PC-9 (cell line): ENCODE measurements around the gene GFOD2. TPM values are rescaled to one million over a fixed set of nuclear protein-coding genes. Genes with fewer than 3 reads are reported as not detected.

Source experiments
- BruUV-seq: library from RNA; stranded (reverse); fragments of 400-500 nt; replicated peaks from 2 replicates; lab custom pipeline; 2021; lab: Mats Ljungman, UMichigan
- CTCF ChIA-PET: fragments of 300-600 bp; sonication (Branson Sonifier 250); formaldehyde crosslinking; loops from one replicate; lab custom pipeline; 2022; ENCODE audit warnings: antibody characterized with exemption; lab: Charles Lee
- POLR2A ChIA-PET: fragments of 300-600 bp; sonication (Branson Sonifier 250); formaldehyde crosslinking; loops from one replicate; lab custom pipeline; 2022; ENCODE audit warnings: antibody characterized with exemption; ENCODE audit not compliant: unreplicated experiment; lab: Charles Lee
- DNase-seq, 2 experiments: peaks; one replicate each; pipeline versions ENCODE4 v3.0.0 to v3.0.0-alpha.2; 2015 to 2022; ENCODE audit warnings: mixed read lengths in 1 of 2
- H2AFZ ChIP-seq: fragments of 200-600 bp; sonication (generic); 2 replicates; pipeline ENCODE4 v1.8.1; 2017; ENCODE audit warnings: antibody characterized with exemption
- H3F3A ChIP-seq: fragments of 200-600 bp; sonication (generic); 2 replicates; pipeline ENCODE4 v1.8.1; 2017; ENCODE audit warnings: antibody characterized with exemption, mild to moderate bottlenecking, low read depth; ENCODE audit not compliant: insufficient read depth
- H3K27ac ChIP-seq: fragments of 200-600 bp; sonication (generic); 2 replicates; pipeline ENCODE4 v1.6.1; 2016; ENCODE audit warnings: mixed run types
- H3K27me3 ChIP-seq: fragments of 200-600 bp; sonication (generic); 2 replicates; pipeline ENCODE4 v1.6.1; 2016; ENCODE audit warnings: low read depth, mixed run types; ENCODE audit not compliant: insufficient read depth
- H3K36me3 ChIP-seq: fragments of 200-600 bp; sonication (generic); 2 replicates; pipeline ENCODE4 v1.6.1; 2016; ENCODE audit warnings: low read depth, mixed run types
- H3K4me1 ChIP-seq: fragments of 200-600 bp; sonication (generic); replicated peaks from 2 replicates; pipeline ENCODE4 v1.6.1; 2016; ENCODE audit warnings: mixed run types; ENCODE audit not compliant: insufficient read depth
- H3K4me2 ChIP-seq: fragments of 200-600 bp; sonication (generic); 2 replicates; pipeline ENCODE4 v1.6.1; 2017; ENCODE audit warnings: mixed run types
- H3K4me3 ChIP-seq: fragments of 200-600 bp; sonication (generic); 2 replicates; pipeline ENCODE4 v1.6.1; 2016; ENCODE audit warnings: mixed run types
- H3K79me2 ChIP-seq: fragments of 200-600 bp; sonication (generic); 2 replicates; pipeline ENCODE4 v1.6.1; 2017; ENCODE audit warnings: low read depth, mixed run types
- H3K9me2 ChIP-seq: fragments of 200-600 bp; sonication (generic); 2 replicates; pipeline ENCODE4 v1.8.1; 2017; ENCODE audit warnings: mild to moderate bottlenecking; ENCODE audit not compliant: insufficient read depth
- H3K9me3 ChIP-seq: fragments of 200-600 bp; sonication (generic); 2 replicates; pipeline ENCODE4 v1.8.1; 2016; ENCODE audit warnings: low read depth; ENCODE audit not compliant: insufficient read depth
- H4K20me1 ChIP-seq: fragments of 200-600 bp; sonication (generic); 2 replicates; pipeline ENCODE4 v1.8.1; 2017; ENCODE audit not compliant: insufficient read depth
- CTCF ChIP-seq: fragments of 200-600 bp; sonication (generic); conservative IDR thresholded peaks from 2 replicates; pipeline ENCODE4 v1.6.1; 2017; ENCODE audit warnings: mixed run types, antibody characterized with exemption, mild to moderate bottlenecking, moderate library complexity
- EZH2 ChIP-seq: fragments of 200-600 bp; sonication (generic); IDR thresholded peaks from 2 replicates; pipeline ENCODE4 v1.8.0; 2017; ENCODE audit warnings: antibody characterized with exemption, low read depth
- intact Hi-C: fragments of 100-400 bp; cut with micrococcal nuclease; formaldehyde crosslinking; loops from one replicate; pipeline ENCODE4 v1.10.0; 2022; ENCODE audit not compliant: unreplicated experiment
- total RNA-seq: library from RNA; stranded (reverse); gene quantifications from 2 replicates; pipeline ENCODE4 v1.2.3, GENCODE V29; 2021

GFOD2 gene
- total RNA-seq, 1 experiment from 2014 or later: 17.6 TPM

- TF ChIP-seq CTCF: no peak
- TF ChIP-seq EZH2: no peak
- Histone ChIP-seq H4K20me1 (no peaks in the 10 kb centered on the region), H3K4me1 (no peaks in the 10 kb centered on the region), H3K79me2 (no peaks in the 10 kb centered on the region), H3K9me3 (no peaks in the 10 kb centered on the region), H3K27me3 (no peaks in the 10 kb centered on the region), H3K4me2 (no peak overlapping the region), H2AFZ (no peak overlapping the region), H3K4me3 (no peak overlapping the region), H3K9me2 (no peaks in the 10 kb centered on the region), H3F3A (no peaks in the 10 kb centered on the region), H3K36me3 (no peaks in the 10 kb centered on the region), H3K27ac (no peak overlapping the region)
- ChIA-PET POLR2A (no interaction called here), CTCF (no interaction called here)
- DNase-seq: no peak
- intact Hi-C loops: no loop called here
- no TSS peak for BruUV-seq
Observed at GRCh38 chr16:67733734-67734470, 14.8 kb upstream of the GFOD2 start.

- Histone ChIP-seq H3K4me2 (no peak overlapping the region), H3F3A (no peaks in the 10 kb centered on the region), H3K9me2 (no peaks in the 10 kb centered on the region), H3K4me3 (no peak overlapping the region), H3K36me3 (no peaks in the 10 kb centered on the region), H2AFZ (no peak overlapping the region), H3K79me2 (no peaks in the 10 kb centered on the region), H3K9me3 (no peaks in the 10 kb centered on the region), H4K20me1 (no peaks in the 10 kb centered on the region), H3K27ac (no peak overlapping the region), H3K4me1 (no peaks in the 10 kb centered on the region), H3K27me3 (no peaks in the 10 kb centered on the region)
- no peak for DNase-seq
- no peak for TF ChIP-seq CTCF
- no peak for TF ChIP-seq EZH2
- intact Hi-C loops: no loop called here
- no TSS peak for BruUV-seq
- ChIA-PET POLR2A (no interaction called here), CTCF (no interaction called here)
Observed at GRCh38 chr16:67731753-67732095, 12.6 kb upstream of the GFOD2 start.

GRCh38 chr16:67731071-67731752 lies 12.1 kb upstream of the GFOD2 start:
- intact Hi-C loops: no loop called here
- H3K36me3 ChIP-seq: no peaks in the 10 kb centered on the region

More at GRCh38 chr16:67731071-67731752, 12.1 kb upstream of the GFOD2 start:
- Histone ChIP-seq H3K27ac (no peak overlapping the region), H3K79me2 (no peaks in the 10 kb centered on the region), H2AFZ (no peak overlapping the region), H3K4me1 (no peaks in the 10 kb centered on the region), H3K27me3 (no peaks in the 10 kb centered on the region), H3K4me3 (no peak overlapping the region), H4K20me1 (no peaks in the 10 kb centered on the region), H3F3A (no peaks in the 10 kb centered on the region), H3K9me3 (no peaks in the 10 kb centered on the region), H3K4me2 (no peak overlapping the region), H3K9me2 (no peaks in the 10 kb centered on the region)
- TF ChIP-seq CTCF: no peak
- no peak for TF ChIP-seq EZH2
- DNase-seq: no peak
- POLR2A ChIA-PET: no interaction called here
- BruUV-seq: no TSS peak
- CTCF ChIA-PET: no interaction called here
